ENCODE results near the gene SPINK1.
"Not testable (repeated sequence)": the region's sequence is repeated elsewhere in the genome, so short reads cannot be mapped to it uniquely, and the experiment has no call there.

Gene SPINK1

GRCh38 chr5:147805030-147805454 lies 26.4 kb downstream of the SPINK1 start:
- peak; percentile 90 for ATAC-seq
- DNase-seq = peak; percentile 55

GRCh38 chr5:147804334-147804733 lies 27.1 kb downstream of the SPINK1 start:
- DNase-seq = no peak
- ATAC-seq = no peak

GRCh38 chr5:147803926-147804325 lies 27.5 kb downstream of the SPINK1 start:
- no peak for DNase-seq
- ATAC-seq = no peak

GRCh38 chr5:147803161-147803560 lies 28.3 kb downstream of the SPINK1 start:
- DNase-seq = not testable (repeated sequence)

GRCh38 chr5:147801461-147801860 lies 30.0 kb downstream of the SPINK1 start:
- ATAC-seq = no peak
- no peak for DNase-seq

More at GRCh38 chr5:147803161-147803560, 28.3 kb downstream of the SPINK1 start:
- not testable (repeated sequence) for ATAC-seq

- no peak for ATAC-seq
- no peak for DNase-seq
Observed at GRCh38 chr5:147800491-147800890, 31.0 kb downstream of the SPINK1 start.

- DNase-seq (no peak), ATAC-seq (no peak)
Observed at GRCh38 chr5:147796556-147797308, 34.7 kb downstream of the SPINK1 start.

- no peak for ATAC-seq
- DNase-seq = no peak
Observed at GRCh38 chr5:147791181-147791580, 40.3 kb downstream of the SPINK1 start.

GRCh38 chr5:147789820-147790219 lies 41.7 kb downstream of the SPINK1 start:
- ATAC-seq = no peak
- DNase-seq = no peak

GRCh38 chr5:147788023-147788422 lies 43.4 kb downstream of the SPINK1 start:
- ATAC-seq = no peak
- DNase-seq = no peak

- DNase-seq (no peak), ATAC-seq (no peak)
Observed at GRCh38 chr5:147786142-147786541, 45.3 kb downstream of the SPINK1 start.

- no peak for DNase-seq
- no peak for ATAC-seq
Observed at GRCh38 chr5:147784146-147784987, 47.1 kb downstream of the SPINK1 start.

GRCh38 chr5:147782110-147783028 lies 49.1 kb downstream of the SPINK1 start, which contains the start of gene JAKMIP2:
JAKMIP2 (minus strand) TSS chr5:147782728; CDS start chr5:147671806, 110,922 bp downstream.
- ATAC-seq (peak; percentile 100), DNase-seq (peak; percentile 90)

GRCh38 chr5:147780924-147781573 lies 50.4 kb downstream of the SPINK1 start:
- ATAC-seq (no peak), DNase-seq (no peak)

- DNase-seq = no peak
- ATAC-seq = no peak
Observed at GRCh38 chr5:147779694-147780093, 51.8 kb downstream of the SPINK1 start.

- no peak for DNase-seq
- ATAC-seq = no peak
Observed at GRCh38 chr5:147776989-147777388, 54.5 kb downstream of the SPINK1 start.

All from stimulated activated naive CD8-positive, alpha-beta T cell treated with anti-CD3 and anti-CD28 coated beads, Interleukin-15, Interleukin-2, amounts not matched to agents 100 U/mL and 50 U/mL, for 24 hours (primary cell).